HEK293 (cell line): ENCODE data around the gene ADAMTSL5.
A peak's percentile ranks its signal among the peaks of the same experiment; 100 is the strongest.

Experiments
- BCL11A ChIP-seq: fragments of 450-650 bp; formaldehyde crosslinking; IDR thresholded peaks from 2 replicates; pipeline ENCODE4 v1.5.1; 2016; ENCODE audit warnings: low read depth, missing biosample characterization, missing genetic modification characterization
- CTCF ChIP-seq: fragments of 450-650 bp; formaldehyde crosslinking; IDR thresholded peaks from 2 replicates; pipeline ENCODE4 v1.5.1; 2016; ENCODE audit warnings: missing biosample characterization, missing genetic modification characterization
- GLIS2 ChIP-seq: fragments of 450-650 bp; formaldehyde crosslinking; IDR thresholded peaks from 2 replicates; pipeline ENCODE4 v1.5.1; 2016; ENCODE audit warnings: missing biosample characterization, missing genetic modification characterization
- HOXA7 ChIP-seq: sonication (generic); formaldehyde crosslinking; IDR thresholded peaks from 2 replicates; pipeline ENCODE4 v1.8.1; 2022; ENCODE audit warnings: missing genetic modification reagents, borderline replicate concordance
- HOXD13 ChIP-seq: sonication (generic); formaldehyde crosslinking; IDR thresholded peaks from 2 replicates; pipeline ENCODE4 v1.8.0; 2022; ENCODE audit warnings: missing genetic modification reagents, borderline replicate concordance
- IKZF3 ChIP-seq: fragments of 450-650 bp; IDR thresholded peaks from 2 replicates; pipeline ENCODE4 v1.5.0; 2018; ENCODE audit warnings: missing biosample characterization, mild to moderate bottlenecking, missing genetic modification characterization, moderate library complexity
- KLF1 ChIP-seq: fragments of 450-650 bp; formaldehyde crosslinking; IDR thresholded peaks from 2 replicates; pipeline ENCODE4 v1.5.1; 2016; ENCODE audit warnings: missing biosample characterization, missing genetic modification characterization
- KLF16 ChIP-seq: fragments of 450-650 bp; formaldehyde crosslinking; IDR thresholded peaks from 2 replicates; pipeline ENCODE4 v1.5.1; 2017; ENCODE audit warnings: missing biosample characterization, missing genetic modification characterization
- KLF9 ChIP-seq: fragments of 450-650 bp; formaldehyde crosslinking; IDR thresholded peaks from 2 replicates; pipeline ENCODE4 v1.5.1; 2016; ENCODE audit warnings: missing biosample characterization, missing genetic modification characterization, low read depth
- PRDM4 ChIP-seq: fragments of 450-650 bp; formaldehyde crosslinking; IDR thresholded peaks from 2 replicates; pipeline ENCODE4 v1.5.1; 2017; ENCODE audit warnings: missing biosample characterization, missing genetic modification characterization
- REPIN1 ChIP-seq: fragments of 450-650 bp; formaldehyde crosslinking; IDR thresholded peaks from 2 replicates; pipeline ENCODE4 v1.5.1; 2017; ENCODE audit warnings: missing biosample characterization, missing genetic modification characterization, low read depth
- SALL2 ChIP-seq: fragments of 450-650 bp; formaldehyde crosslinking; IDR thresholded peaks from 2 replicates; pipeline ENCODE4 v1.5.0; 2017; ENCODE audit warnings: missing biosample characterization, mild to moderate bottlenecking, missing genetic modification characterization, borderline replicate concordance
- SCRT2 ChIP-seq: fragments of 450-650 bp; formaldehyde crosslinking; IDR thresholded peaks from 2 replicates; pipeline ENCODE4 v1.5.1; 2016; ENCODE audit warnings: missing biosample characterization, missing genetic modification characterization
- TCF7L2 ChIP-seq: IDR thresholded peaks from 2 replicates; pipeline ENCODE4 v1.6.1; 2011; ENCODE audit warnings: low read depth, mild to moderate bottlenecking, inconsistent platforms, low read length, moderate library complexity, borderline replicate concordance
- ZBTB26 ChIP-seq: fragments of 450-650 bp; formaldehyde crosslinking; optimal IDR thresholded peaks from 2 replicates; pipeline ENCODE3; 2016; ENCODE audit warnings: missing biosample characterization, mild to moderate bottlenecking, missing genetic modification characterization
- ZBTB44 ChIP-seq: fragments of 450-650 bp; IDR thresholded peaks from 2 replicates; pipeline ENCODE4 v1.5.1; 2018; ENCODE audit warnings: missing biosample characterization, mild to moderate bottlenecking, missing genetic modification characterization
- ZFP41 ChIP-seq: fragments of 450-650 bp; formaldehyde crosslinking; IDR thresholded peaks from 2 replicates; pipeline ENCODE4 v1.5.1; 2016; ENCODE audit warnings: missing biosample characterization, missing genetic modification characterization, borderline replicate concordance
- ZFP69B ChIP-seq: fragments of 450-650 bp; formaldehyde crosslinking; IDR thresholded peaks from 2 replicates; pipeline ENCODE4 v1.5.1; 2016; ENCODE audit warnings: missing biosample characterization, missing genetic modification characterization
- ZNF114 ChIP-seq: fragments of 450-650 bp; formaldehyde crosslinking; IDR thresholded peaks from 2 replicates; pipeline ENCODE4 v1.5.0; 2017; ENCODE audit warnings: missing biosample characterization, missing genetic modification characterization
- ZNF155 ChIP-seq: fragments of 450-650 bp; formaldehyde crosslinking; IDR thresholded peaks from 2 replicates; pipeline ENCODE4 v1.5.1; 2016; ENCODE audit warnings: missing biosample characterization, missing genetic modification characterization
- ZNF16 ChIP-seq: fragments of 450-650 bp; formaldehyde crosslinking; IDR thresholded peaks from 2 replicates; pipeline ENCODE4 v1.5.1; 2016; ENCODE audit warnings: low read depth, missing biosample characterization, missing genetic modification characterization
- ZNF223 ChIP-seq: fragments of 450-650 bp; formaldehyde crosslinking; IDR thresholded peaks from 2 replicates; pipeline ENCODE4 v1.5.1; 2016; ENCODE audit warnings: missing biosample characterization, missing genetic modification characterization
- ZNF274 ChIP-seq, 2 experiments: fragments of 200-500 bp in 1 of 2; fragments of 450-650 bp in 1 of 2; sonication (Bioruptor generic) in 1 of 2; formaldehyde crosslinking in 1 of 2; IDR thresholded peaks; 2 replicates each; pipeline versions ENCODE4 v1.5.1 to v1.6.1; 2014 to 2016; ENCODE audit warnings: borderline replicate concordance in 1 of 2, inconsistent platforms in 1 of 2, low read length in 1 of 2, missing biosample characterization in 1 of 2, missing genetic modification characterization in 1 of 2
- ZNF292 ChIP-seq: fragments of 450-650 bp; formaldehyde crosslinking; IDR thresholded peaks from 2 replicates; pipeline ENCODE4 v1.5.1; 2016; ENCODE audit warnings: low read depth, missing biosample characterization, missing genetic modification characterization, borderline replicate concordance
- ZNF350 ChIP-seq: fragments of 450-650 bp; formaldehyde crosslinking; IDR thresholded peaks from 2 replicates; pipeline ENCODE4 v1.5.0; 2017; ENCODE audit warnings: missing biosample characterization, mild to moderate bottlenecking, missing genetic modification characterization
- ZNF366 ChIP-seq: fragments of 450-650 bp; formaldehyde crosslinking; conservative IDR thresholded peaks from 2 replicates; pipeline ENCODE4 v1.5.1; 2016; ENCODE audit warnings: missing biosample characterization, missing genetic modification characterization
- ZNF521 ChIP-seq: fragments of 450-650 bp; formaldehyde crosslinking; IDR thresholded peaks from 2 replicates; pipeline ENCODE4 v1.5.1; 2017; ENCODE audit warnings: missing biosample characterization, mild to moderate bottlenecking, missing genetic modification characterization
- ZNF558 ChIP-seq: fragments of 450-650 bp; formaldehyde crosslinking; IDR thresholded peaks from 2 replicates; pipeline ENCODE4 v1.5.1; 2016; ENCODE audit warnings: missing biosample characterization, missing genetic modification characterization
- ZNF580 ChIP-seq: fragments of 450-650 bp; formaldehyde crosslinking; IDR thresholded peaks from 2 replicates; pipeline ENCODE4 v1.5.1; 2016; ENCODE audit warnings: missing biosample characterization, missing genetic modification characterization
- ZNF654 ChIP-seq: fragments of 450-650 bp; formaldehyde crosslinking; IDR thresholded peaks from 2 replicates; pipeline ENCODE4 v1.5.1; 2016; ENCODE audit warnings: low read depth, missing biosample characterization, missing genetic modification characterization
- ZNF843 ChIP-seq: fragments of 450-650 bp; formaldehyde crosslinking; IDR thresholded peaks from 2 replicates; pipeline ENCODE4 v1.5.1; 2016; ENCODE audit warnings: missing biosample characterization, missing genetic modification characterization
- ZSCAN4 ChIP-seq: fragments of 450-650 bp; formaldehyde crosslinking; IDR thresholded peaks from 2 replicates; pipeline ENCODE4 v1.5.1; 2017; ENCODE audit warnings: missing biosample characterization, missing genetic modification characterization
- ZXDB ChIP-seq: fragments of 450-650 bp; formaldehyde crosslinking; IDR thresholded peaks from 2 replicates; pipeline ENCODE4 v1.5.1; 2016; ENCODE audit warnings: missing biosample characterization, missing genetic modification characterization

ADAMTSL5 gene

GRCh38 chr19:1471515-1472160 lies 41.2 kb downstream of the ADAMTSL5 start (continued):
- TF ChIP-seq HOXD13 (CRISPR knock-in tag) (no peak), SALL2 (tag by site-specific recombination) (no peak), HOXA7 (no peak), ZNF114 (tag by site-specific recombination) (no peak), GLIS2 (tag by site-specific recombination) (no peak; the same call in 1 of the 2 replicates), IKZF3 (tag by site-specific recombination) (no peak), ZNF16 (tag by site-specific recombination) (no peak), ZNF292 (tag by site-specific recombination) (no peak), REPIN1 (tag by site-specific recombination) (no peak), ZBTB44 (tag by site-specific recombination) (no peak), ZNF558 (no peak), SCRT2 (tag by site-specific recombination) (no peak), ZXDB (tag by site-specific recombination) (no peak), ZNF350 (tag by site-specific recombination) (no peak), ZNF274 (IDR thresholded peaks at IDR 0.05; ENCODE audit: low read length) (no peak), ZNF274 (tag by site-specific recombination; IDR thresholded peaks at IDR 0.05; ENCODE audit: borderline replicate concordance) (no peak), ZNF521 (no peak), KLF1 (tag by site-specific recombination) (0 out of 2 replicates have a peak, but pooled peaks have one; percentile 7), ZSCAN4 (no peak), ZFP69B (0 out of 2 replicates have a peak, but pooled peaks have one; percentile 35), ZNF155 (tag by site-specific recombination) (no peak), ZNF580 (no peak), KLF16 (no peak), BCL11A (tag by site-specific recombination) (no peak), ZNF223 (tag by site-specific recombination) (no peak), CTCF (tag by site-specific recombination) (peak; percentile 76), ZFP41 (tag by site-specific recombination) (no peak), ZNF366 (no peak), ZNF654 (no peak), KLF9 (no peak), TCF7L2 (no peak), ZBTB26 (no peak), PRDM4 (tag by site-specific recombination) (no peak), ZNF843 (tag by site-specific recombination) (no peak)
